ENCODE data around the gene TICAM2.

Gene TICAM2

GRCh38 chr5:115605436-115605835 is 3.2 kb upstream of the TICAM2 start:
- POLR2A ChIA-PET, result no interaction called here
- TF ChIP-seq, protein P1, sequence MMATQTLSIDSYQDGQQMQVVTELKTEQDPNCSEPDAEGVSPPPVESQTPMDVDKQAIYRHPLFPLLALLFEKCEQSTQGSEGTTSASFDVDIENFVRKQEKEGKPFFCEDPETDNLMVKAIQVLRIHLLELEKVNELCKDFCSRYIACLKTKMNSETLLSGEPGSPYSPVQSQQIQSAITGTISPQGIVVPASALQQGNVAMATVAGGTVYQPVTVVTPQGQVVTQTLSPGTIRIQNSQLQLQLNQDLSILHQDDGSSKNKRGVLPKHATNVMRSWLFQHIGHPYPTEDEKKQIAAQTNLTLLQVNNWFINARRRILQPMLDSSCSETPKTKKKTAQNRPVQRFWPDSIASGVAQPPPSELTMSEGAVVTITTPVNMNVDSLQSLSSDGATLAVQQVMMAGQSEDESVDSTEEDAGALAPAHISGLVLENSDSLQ (IDR thresholded peaks at IDR 0.05), result no peak
- TF ChIP-seq SP1 (IDR thresholded peaks at IDR 0.05), result no peak
- TF ChIP-seq ARNT (IDR thresholded peaks at IDR 0.05), result no peak
- no peak for TF ChIP-seq SUZ12 (IDR thresholded peaks at IDR 0.05)
- TF ChIP-seq ZNF384 (IDR thresholded peaks at IDR 0.05), result no peak
- no peak for TF ChIP-seq CTBP1 (IDR thresholded peaks at IDR 0.05; ENCODE audit: borderline replicate concordance)
- no peak for DNase-seq (ENCODE audit: extremely low spot score)
- CTCF ChIA-PET, result no interaction called here

GRCh38 chr5:115602591-115603125 is 379 bp upstream of the TICAM2 start:
- DNase-seq (ENCODE audit: extremely low spot score), result no peak
- ChIA-PET POLR2A (no interaction called here), CTCF (no interaction called here)
- TF ChIP-seq L3MBTL2 (conservative IDR thresholded peaks at IDR 0.05) (no peak), BHLHE40 (IDR thresholded peaks at IDR 0.05; ENCODE audit: borderline replicate concordance) (no peak), TARDBP (IDR thresholded peaks at IDR 0.05) (no peak), HDGF (IDR thresholded peaks at IDR 0.05; ENCODE audit: borderline replicate concordance) (no peak), SUZ12 (IDR thresholded peaks at IDR 0.05) (no peak), ELF4 (IDR thresholded peaks at IDR 0.05) (no peak), SP1 (IDR thresholded peaks at IDR 0.05) (no peak), ZNF384 (IDR thresholded peaks at IDR 0.05) (no peak)

DNA sequence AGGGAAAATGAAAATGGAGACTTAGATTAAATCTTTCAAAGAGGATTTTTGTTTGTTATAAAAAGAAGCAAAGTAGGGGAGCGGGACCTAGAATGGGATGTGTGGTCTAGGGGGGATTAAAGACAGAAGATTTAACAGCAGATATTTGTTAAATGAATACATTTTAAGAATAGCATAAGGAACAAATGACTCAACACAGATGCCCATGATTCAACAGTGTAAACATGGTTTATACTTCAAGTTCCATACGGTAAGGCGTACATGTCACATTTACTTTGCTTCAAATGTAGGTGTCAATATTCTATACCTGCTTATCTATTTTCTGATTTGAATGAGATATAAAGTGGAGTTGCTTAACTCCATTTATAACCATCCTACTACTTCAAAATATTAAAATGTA is 1.5 kb downstream of the TICAM2 start:
- TF ChIP-seq FOXK2 (IDR thresholded peaks at IDR 0.05) (no peak), SUZ12 (IDR thresholded peaks at IDR 0.05) (no peak), ARNT (IDR thresholded peaks at IDR 0.05) (no peak), ZNF384 (IDR thresholded peaks at IDR 0.05) (no peak)
- ChIA-PET CTCF (no interaction called here), POLR2A (no interaction called here)
- DNase-seq (ENCODE audit: extremely low spot score), result no peak

DNA sequence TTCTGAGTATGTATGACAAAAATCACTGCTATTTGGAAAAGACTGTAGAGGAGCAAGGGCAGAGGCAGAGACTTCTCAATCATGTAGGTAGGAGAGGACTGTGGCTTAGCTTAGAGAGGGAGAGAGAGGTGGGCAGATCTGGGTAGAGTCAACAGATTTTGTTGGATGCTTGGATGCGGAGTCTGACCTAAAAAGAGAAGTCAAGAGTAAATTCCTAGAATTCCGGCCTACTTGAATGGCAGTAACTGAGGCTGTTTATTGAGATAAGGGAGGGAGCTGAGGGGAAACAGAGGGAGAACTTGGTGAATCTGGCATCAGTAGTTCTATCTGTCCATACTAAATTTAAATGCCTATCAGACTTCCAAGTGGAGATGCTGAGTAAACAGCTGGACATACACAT is 2.4 kb downstream of the TICAM2 start:
- ChIA-PET POLR2A (no interaction called here), CTCF (no interaction called here)
- TF ChIP-seq NFRKB (IDR thresholded peaks at IDR 0.05) (no peak), SUZ12 (IDR thresholded peaks at IDR 0.05) (no peak), LEF1 (IDR thresholded peaks at IDR 0.05; ENCODE audit: borderline replicate concordance) (no peak), FOXM1 (IDR thresholded peaks at IDR 0.05; ENCODE audit: borderline replicate concordance) (no peak), FOXA1 (IDR thresholded peaks at IDR 0.05) (no peak), ZNF384 (IDR thresholded peaks at IDR 0.05) (no peak), FOXK2 (IDR thresholded peaks at IDR 0.05) (no peak), CTBP1 (IDR thresholded peaks at IDR 0.05; ENCODE audit: borderline replicate concordance) (no peak)
- DNase-seq (ENCODE audit: extremely low spot score), result no peak

DNA sequence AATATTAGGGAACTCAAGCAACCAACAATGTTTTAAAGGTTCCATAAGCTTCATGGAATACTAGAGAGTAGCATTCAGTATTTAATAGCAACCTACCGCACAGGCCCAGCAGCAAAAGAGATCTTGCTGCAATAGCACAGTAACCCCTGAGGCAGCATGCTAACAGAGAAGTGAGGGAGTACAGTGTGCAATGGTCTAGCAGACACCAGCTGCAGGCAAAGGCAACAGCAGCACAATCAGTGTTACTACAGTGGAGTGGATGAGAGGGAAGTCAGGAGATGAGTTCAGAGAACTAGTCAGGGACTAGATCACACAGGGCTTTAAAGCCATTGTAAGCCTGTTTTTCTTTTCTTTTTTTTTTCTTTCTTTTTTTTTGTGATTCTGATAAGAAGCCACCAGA is 2.8 kb downstream of the TICAM2 start:
- TF ChIP-seq SUZ12 (IDR thresholded peaks at IDR 0.05) (no peak), FOXA1 (IDR thresholded peaks at IDR 0.05) (no peak), ZNF384 (IDR thresholded peaks at IDR 0.05) (no peak), ARNT (IDR thresholded peaks at IDR 0.05) (no peak), NFRKB (IDR thresholded peaks at IDR 0.05) (no peak), LEF1 (IDR thresholded peaks at IDR 0.05; ENCODE audit: borderline replicate concordance) (no peak), TARDBP (IDR thresholded peaks at IDR 0.05) (no peak), SP1 (IDR thresholded peaks at IDR 0.05) (no peak), BHLHE40 (IDR thresholded peaks at IDR 0.05; ENCODE audit: borderline replicate concordance) (no peak), HDGF (IDR thresholded peaks at IDR 0.05; ENCODE audit: borderline replicate concordance) (no peak), CTBP1 (IDR thresholded peaks at IDR 0.05; ENCODE audit: borderline replicate concordance) (no peak), L3MBTL2 (conservative IDR thresholded peaks at IDR 0.05) (no peak), FOXK2 (IDR thresholded peaks at IDR 0.05) (no peak), ELF4 (IDR thresholded peaks at IDR 0.05) (no peak), FOXM1 (IDR thresholded peaks at IDR 0.05; ENCODE audit: borderline replicate concordance) (no peak)
- TF ChIP-seq, protein P1 (IDR thresholded peaks at IDR 0.05), result no peak
- ChIA-PET CTCF (no interaction called here), POLR2A (no interaction called here)
- no peak for DNase-seq (ENCODE audit: extremely low spot score)

DNA sequence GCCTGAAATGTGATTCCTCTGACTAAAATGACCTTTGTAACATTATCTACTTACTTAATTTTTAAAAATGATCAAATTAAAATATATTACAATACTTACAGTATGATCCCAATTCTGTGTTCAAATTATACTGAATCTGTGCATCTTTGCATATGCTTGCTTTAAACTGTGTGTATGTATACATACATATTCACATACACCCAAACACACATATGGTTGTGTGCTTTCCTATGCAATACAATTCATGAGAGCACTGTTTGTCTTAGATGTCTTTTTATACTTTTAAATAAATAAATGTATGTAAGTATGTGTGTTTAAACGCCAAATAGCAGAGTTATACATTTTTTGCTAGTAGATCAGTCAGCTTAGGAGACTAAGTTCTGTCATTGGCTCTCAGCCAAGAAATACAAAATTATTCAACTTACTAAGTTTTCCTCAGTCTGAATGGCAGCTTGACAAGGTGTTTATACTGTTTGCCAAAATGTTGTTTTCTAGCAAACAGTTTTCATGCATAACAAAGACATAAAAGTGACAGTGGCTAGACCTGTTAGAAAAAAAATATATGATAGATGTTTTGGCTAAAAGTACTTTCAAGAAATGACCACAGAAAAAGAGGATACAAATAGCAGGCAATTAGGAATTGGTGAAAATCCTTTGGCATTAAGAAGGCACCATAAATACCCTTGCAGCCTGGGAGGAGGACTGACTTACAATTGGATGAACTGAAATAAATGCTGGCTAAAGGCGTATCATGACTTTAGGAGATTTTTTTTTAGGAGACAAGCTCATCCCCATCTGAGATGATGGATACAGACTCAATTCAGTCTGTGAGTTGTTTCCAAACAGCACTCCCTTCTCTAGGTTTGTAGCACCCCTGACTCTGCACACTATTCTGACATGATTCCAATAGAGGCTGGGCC is 7.9 kb downstream of the TICAM2 start:
- POLR2A ChIA-PET, result no interaction called here
- no peak for DNase-seq (ENCODE audit: extremely low spot score)
- TF ChIP-seq HDGF (IDR thresholded peaks at IDR 0.05; ENCODE audit: borderline replicate concordance) (no peak), FOXA1 (IDR thresholded peaks at IDR 0.05) (no peak), BHLHE40 (IDR thresholded peaks at IDR 0.05; ENCODE audit: borderline replicate concordance) (no peak), NFRKB (IDR thresholded peaks at IDR 0.05) (no peak), SUZ12 (IDR thresholded peaks at IDR 0.05) (no peak), FOXM1 (IDR thresholded peaks at IDR 0.05; ENCODE audit: borderline replicate concordance) (no peak), FOXK2 (IDR thresholded peaks at IDR 0.05) (no peak), L3MBTL2 (conservative IDR thresholded peaks at IDR 0.05) (no peak), SP1 (IDR thresholded peaks at IDR 0.05) (no peak), LEF1 (IDR thresholded peaks at IDR 0.05; ENCODE audit: borderline replicate concordance) (no peak), TARDBP (IDR thresholded peaks at IDR 0.05) (no peak), ZNF384 (IDR thresholded peaks at IDR 0.05) (no peak), CTBP1 (IDR thresholded peaks at IDR 0.05; ENCODE audit: borderline replicate concordance) (no peak)
- TF ChIP-seq, protein P1 (IDR thresholded peaks at IDR 0.05), result no peak
- CTCF ChIA-PET, result no interaction called here
